Keratinocyte (primary cell): ENCODE data around the gene NIN.

Experiments used
- CTCF ChIP-seq, 3 experiments: IDR thresholded peaks in 1 of 3; conservative IDR thresholded peaks in 1 of 3; optimal IDR thresholded peaks in 1 of 3; 2 replicates in 2 of 3; 3 replicates in 1 of 3; pipeline versions ENCODE3 to v1.5.1; 2011; ENCODE audit warnings: low read length in 3 of 3, mild to moderate bottlenecking in 3 of 3, moderate library complexity in 2 of 3, control low read depth in 1 of 3, inconsistent platforms in 1 of 3; ENCODE audit not compliant: insufficient read depth in 2 of 3; ENCODE audit errors: extremely low read depth in 1 of 3
- EZH2 ChIP-seq: IDR thresholded peaks from one replicate; pipeline ENCODE4 v1.6.1; 2012; ENCODE audit warnings: inconsistent platforms, mild to moderate bottlenecking, low read length, moderate library complexity

- TF ChIP-seq CTCF (optimal IDR thresholded peaks at IDR 0.05 in 1 of 3, IDR thresholded peaks at IDR 0.05 in 1 of 3, conservative IDR thresholded peaks at IDR 0.05 in 1 of 3; ENCODE audit: extremely low read depth in 1 of 3, insufficient read depth in 2 of 3, low read length in 3 of 3) (no peak), EZH2 (no peak)
Measured at GRCh38 chr14:50826681-50827080, 4.3 kb downstream of the NIN start.
